CD14-positive monocyte (primary cell): Measurements from ENCODE around the gene AK9. TPM values are rescaled to one million over a fixed set of nuclear protein-coding genes. Genes with fewer than 3 reads are reported as not detected.

Experiments
- DNase-seq, 3 donors: peaks; one replicate each; pipeline ENCODE4 v3.0.0-alpha.2; 2011 to 2022
- H2AFZ ChIP-seq: 2 replicates; pipeline ENCODE4 v1.6.0; 2012; ENCODE audit warnings: mild to moderate bottlenecking, low read depth, low read length, inconsistent platforms; ENCODE audit not compliant: insufficient read depth, poor library complexity, severe bottlenecking
- H3K27ac ChIP-seq, 2 donors: 1 replicate in 1 of 2; 2 replicates in 1 of 2; pipeline ENCODE4 v1.5.1; 2012 to 2013; ENCODE audit warnings: low read length in 2 of 2, control low read depth in 1 of 2, inconsistent platforms in 1 of 2, low read depth in 1 of 2, mild to moderate bottlenecking in 1 of 2
- H3K27me3 ChIP-seq, 2 donors: one replicate each; pipeline versions ENCODE4 v1.6.0 to v1.6.1; 2011 to 2013; ENCODE audit warnings: low read length in 2 of 2; ENCODE audit not compliant: control insufficient read depth in 2 of 2, insufficient read depth in 2 of 2
- H3K36me3 ChIP-seq, 2 donors: replicated peaks in 1 of 2; 1 replicate in 1 of 2; 2 replicates in 1 of 2; pipeline versions ENCODE4 v1.5.1 to v1.6.1; 2012 to 2013; ENCODE audit warnings: low read length in 2 of 2, control low read depth in 1 of 2, inconsistent platforms in 1 of 2, mild to moderate bottlenecking in 1 of 2; ENCODE audit not compliant: insufficient read depth in 2 of 2, control insufficient read depth in 1 of 2
- H3K4me1 ChIP-seq, 2 donors: 1 replicate in 1 of 2; 2 replicates in 1 of 2; pipeline versions ENCODE4 v1.5.1 to v1.6.1; 2012 to 2013; ENCODE audit warnings: low read length in 2 of 2, control low read depth in 1 of 2, inconsistent platforms in 1 of 2, mild to moderate bottlenecking in 1 of 2, moderate library complexity in 1 of 2; ENCODE audit not compliant: insufficient read depth in 2 of 2, control insufficient read depth in 1 of 2
- H3K4me2 ChIP-seq: replicated peaks from 2 replicates; pipeline ENCODE3; 2012; ENCODE audit warnings: low read length, moderate library complexity, mild to moderate bottlenecking; ENCODE audit not compliant: poor library complexity, severe bottlenecking; ENCODE audit errors: extremely low read depth
- H3K4me3 ChIP-seq, 3 experiments: fragments of 200-600 bp in 1 of 3; sonication (generic) in 1 of 3; replicated peaks in 1 of 3; 1 replicate in 2 of 3; 2 replicates in 1 of 3; pipeline ENCODE4 v1.5.1; 2011 to 2013; ENCODE audit warnings: low read length in 3 of 3, mild to moderate bottlenecking in 3 of 3, control low read depth in 2 of 3, low read depth in 2 of 3, inconsistent platforms in 1 of 3, moderate library complexity in 1 of 3
- H3K79me2 ChIP-seq: 2 replicates; pipeline ENCODE4 v1.6.0; 2012; ENCODE audit warnings: mild to moderate bottlenecking, control low read depth, inconsistent platforms, low read length, moderate library complexity; ENCODE audit not compliant: insufficient read depth
- H3K9ac ChIP-seq: 2 replicates; pipeline ENCODE4 v1.6.0; 2017; ENCODE audit warnings: low read length, mild to moderate bottlenecking; ENCODE audit not compliant: insufficient read depth, poor library complexity, severe bottlenecking
- H3K9me3 ChIP-seq, 2 donors: replicated peaks in 1 of 2; 1 replicate in 1 of 2; 2 replicates in 1 of 2; pipeline versions ENCODE4 v1.5.1 to v1.6.1; 2012 to 2013; ENCODE audit warnings: low read length in 2 of 2, control low read depth in 1 of 2; ENCODE audit not compliant: control insufficient read depth in 1 of 2, insufficient read depth in 1 of 2
- H4K20me1 ChIP-seq: 2 replicates; pipeline ENCODE4 v1.6.0; 2012; ENCODE audit warnings: mild to moderate bottlenecking, low read length, control low read depth, moderate library complexity; ENCODE audit not compliant: insufficient read depth
- H3K27ac Mint-ChIP-seq, 7 donors: one replicate each; pipeline ENCODE4 v1.8.0; 2020; ENCODE audit warnings: mild to moderate bottlenecking in 7 of 7, mixed read lengths in 7 of 7, moderate library complexity in 6 of 7, inconsistent platforms in 2 of 7
- H3K27me3 Mint-ChIP-seq, 3 donors: one replicate each; pipeline ENCODE4 v1.8.0; 2021 to 2022; ENCODE audit warnings: low read depth in 3 of 3, mild to moderate bottlenecking in 3 of 3, mixed read lengths in 3 of 3, moderate library complexity in 3 of 3, inconsistent platforms in 1 of 3
- H3K36me3 Mint-ChIP-seq, 2 donors: one replicate each; pipeline ENCODE4 v1.8.0; 2020; ENCODE audit warnings: mixed read lengths in 2 of 2, inconsistent platforms in 1 of 2, mild to moderate bottlenecking in 1 of 2
- H3K4me1 Mint-ChIP-seq: one replicate; pipeline ENCODE4 v1.8.0; 2020; ENCODE audit warnings: mild to moderate bottlenecking, mixed read lengths
- H3K4me3 Mint-ChIP-seq, 2 donors: one replicate each; pipeline ENCODE4 v1.8.0; 2020; ENCODE audit warnings: mild to moderate bottlenecking in 2 of 2, mixed read lengths in 2 of 2, moderate library complexity in 1 of 2
- H3K9me3 Mint-ChIP-seq, 7 donors: one replicate each; pipeline ENCODE4 v1.8.0; 2020 to 2022; ENCODE audit warnings: mixed read lengths in 7 of 7, mild to moderate bottlenecking in 6 of 7, moderate library complexity in 6 of 7, inconsistent platforms in 2 of 7
- CTCF ChIP-seq: fragments of 200-600 bp; IDR thresholded peaks from one replicate; pipeline ENCODE4 v1.8.0; 2022; ENCODE audit warnings: antibody characterized with exemption, mild to moderate bottlenecking
- WGBS: methylation state at CpG from one replicate; pipeline ENCODE4 v1.1.5; 2013; ENCODE audit warnings: missing lambda C conversion rate; ENCODE audit not compliant: insufficient coverage; 5-methylcytosine and 5-hydroxymethylcytosine counted together
- intact Hi-C, 2 donors: fragments of 100-400 bp; cut with micrococcal nuclease; formaldehyde crosslinking; loops; one replicate each; pipeline versions ENCODE4 v1.15.0 to v1.15.1; 2023
- polyA plus RNA-seq, 3 donors: library from polyadenylated mRNA; depleted of rRNA in 1 of 3; unstranded in 2 of 3; stranded (reverse) in 1 of 3; fragments of 300-500 nt in 2 of 3; fragments of >200 nt in 1 of 3; fragmentation: Illumina TruSeq in 2 of 3; gene quantifications; 1 replicate in 2 of 3; 2 replicates in 1 of 3; pipeline ENCODE4 v1.2.3, GENCODE V29; 2012 to 2021

Gene AK9
- polyA plus RNA-seq, 3 donors = 2.6 to 3.1 (median 2.8) TPM

- WGBS = 80% methylated on average over 1 of the region's 2 CpGs
- Histone ChIP-seq H3K9ac (no peak overlapping the region), H3K36me3 (no peaks in the 10 kb centered on the region), H4K20me1 (no peaks in the 10 kb centered on the region), H3K4me3 (no peak overlapping the region), H3K9me3 (no peaks in the 10 kb centered on the region), H2AFZ (no peak overlapping the region), H3K4me1 (no peaks in the 10 kb centered on the region), H3K4me2 (no peak overlapping the region), H3K79me2 (no peaks in the 10 kb centered on the region), H3K27ac (no peak overlapping the region), H3K27me3 (no peaks in the 10 kb centered on the region)
- Mint-ChIP-seq H3K4me3 (no peak overlapping the region), H3K9me3 (peaks cover 0 to 9% (median 4%) of the 10 kb centered on the region in 7 donors), H3K27ac (no peak overlapping the region), H3K36me3 (no peaks in the 10 kb centered on the region), H3K27me3 (peaks cover 0 to 2% (median 0%) of the 10 kb centered on the region in 3 donors), H3K4me1 (no peaks in the 10 kb centered on the region)
- no peak for DNase-seq
- no peak for TF ChIP-seq CTCF
- intact Hi-C loops = no loop called here
Measured at GRCh38 chr6:109626311-109626710, 64.7 kb downstream of the AK9 start.

GRCh38 chr6:109625199-109625598, 65.8 kb downstream of the AK9 start:
- Histone ChIP-seq H2AFZ (no peak overlapping the region), H3K27me3 (no peaks in the 10 kb centered on the region), H3K4me3 (no peak overlapping the region), H3K27ac (no peak overlapping the region), H3K4me1 (no peaks in the 10 kb centered on the region), H3K9ac (no peak overlapping the region), H4K20me1 (no peaks in the 10 kb centered on the region), H3K4me2 (no peak overlapping the region), H3K9me3 (no peaks in the 10 kb centered on the region), H3K79me2 (no peaks in the 10 kb centered on the region), H3K36me3 (no peaks in the 10 kb centered on the region)
- no peak overlapping the region for H3K4me3 Mint-ChIP-seq
- no peaks in the 10 kb centered on the region for H3K4me1 Mint-ChIP-seq
- no peak for DNase-seq
- H3K27ac Mint-ChIP-seq = no peak overlapping the region
- intact Hi-C loops = no loop called here
- TF ChIP-seq CTCF = no peak
- H3K36me3 Mint-ChIP-seq = no peaks in the 10 kb centered on the region
- peaks cover 0 to 9% (median 4%) of the 10 kb centered on the region in 7 donors for H3K9me3 Mint-ChIP-seq
- 100% methylated on average over 4 of the region's 7 CpGs for WGBS
- H3K27me3 Mint-ChIP-seq = peaks cover 0 to 2% (median 0%) of the 10 kb centered on the region in 3 donors
